ENCODE measurements around the gene ELF4.

The ELF4 gene

GRCh38 chrX:130090364-130090763 lies 19.9 kb downstream of the ELF4 start (continued):
- TF ChIP-seq ZNF221 (tag by site-specific recombination; IDR thresholded peaks at IDR 0.05; ENCODE audit: borderline replicate concordance) (no peak), ZNF837 (tag by site-specific recombination; IDR thresholded peaks at IDR 0.05) (no peak), ZNF571 (tag by site-specific recombination; IDR thresholded peaks at IDR 0.05) (no peak)

- Histone ChIP-seq H3K9me3 (ENCODE audit: control insufficient read depth, insufficient read depth, low read depth, low read length) (no peaks in the 10 kb centered on the region), H3K27ac (ENCODE audit: extremely low read depth, low read depth, low read length) (no peak overlapping the region), H3K4me1 (ENCODE audit: control insufficient read depth, insufficient read depth, low read length) (no peaks in the 10 kb centered on the region), H3K36me3 (ENCODE audit: control insufficient read depth in 2 of 2, insufficient read depth in 1 of 2, low read length in 2 of 2) (no peaks in the 10 kb centered on the region; a peak in 1 of 3 replicates), H3K4me3 (ENCODE audit: low read depth, low read length) (no peak overlapping the region)
- TF ChIP-seq ZNF692 (tag by site-specific recombination; IDR thresholded peaks at IDR 0.05) (peak; percentile 56; the same call in 1 of the 2 replicates), GLIS1 (tag by site-specific recombination; IDR thresholded peaks at IDR 0.05) (peak; percentile 64), ZNF830 (tag by site-specific recombination; IDR thresholded peaks at IDR 0.05; ENCODE audit: low read depth) (no peak), SCRT1 (tag by site-specific recombination; IDR thresholded peaks at IDR 0.05; ENCODE audit: borderline replicate concordance) (no peak), ZFP69B (tag by site-specific recombination; IDR thresholded peaks at IDR 0.05) (peak; percentile 33; the same call in 1 of the 2 replicates), WT1 (tag by site-specific recombination; IDR thresholded peaks at IDR 0.05) (no peak), ZNF580 (tag by site-specific recombination; IDR thresholded peaks at IDR 0.05) (no peak), ZNF423 (tag by site-specific recombination; IDR thresholded peaks at IDR 0.05) (no peak), KLF7 (tag by site-specific recombination; IDR thresholded peaks at IDR 0.05; ENCODE audit: borderline replicate concordance) (no peak), PRDM1 (tag by site-specific recombination; IDR thresholded peaks at IDR 0.05) (no peak), ZNF23 (tag by site-specific recombination; IDR thresholded peaks at IDR 0.05; ENCODE audit: borderline replicate concordance) (no peak)
- ChIA-PET POLR2A (no interaction called here), CTCF (interaction anchor here (1.8 kb wide), 1 partner anchor 26 kb away, joined by 4 read pairs; no protein-coding TSS in a partner anchor)
Observed at GRCh38 chrX:130086447-130087206, 23.7 kb downstream of the ELF4 start.

GRCh38 chrX:130085551-130086446 lies 24.5 kb downstream of the ELF4 start:
- Histone ChIP-seq H3K9me3 (ENCODE audit: control insufficient read depth, insufficient read depth, low read depth, low read length) (no peaks in the 10 kb centered on the region), H3K36me3 (ENCODE audit: control insufficient read depth in 2 of 2, insufficient read depth in 1 of 2, low read length in 2 of 2) (peaks cover 0 to 3% of the 10 kb centered on the region in 2 experiments; a peak in 2 of 3 replicates), H3K4me1 (ENCODE audit: control insufficient read depth, insufficient read depth, low read length) (no peaks in the 10 kb centered on the region), H3K27ac (ENCODE audit: extremely low read depth, low read depth, low read length) (0 out of 2 replicates have a peak overlapping the region, but pooled peaks have one; percentile 11), H3K4me3 (ENCODE audit: low read depth, low read length) (no peak overlapping the region)
- POLR2A ChIA-PET: no interaction called here
- TF ChIP-seq SETDB1 (IDR thresholded peaks at IDR 0.05; ENCODE audit: insufficient read length, low read length): no peak
- TF ChIP-seq ZXDB (tag by site-specific recombination; IDR thresholded peaks at IDR 0.05): no peak
- no peak for TF ChIP-seq ZIC2 (tag by site-specific recombination; IDR thresholded peaks at IDR 0.05)
- no peak for TF ChIP-seq PRDM4 (tag by site-specific recombination; IDR thresholded peaks at IDR 0.05)
- TF ChIP-seq ZNF19 (tag by site-specific recombination; IDR thresholded peaks at IDR 0.05; ENCODE audit: low read depth): no peak
- no peak for TF ChIP-seq ZNF692 (tag by site-specific recombination; IDR thresholded peaks at IDR 0.05)
- TF ChIP-seq BCL6B (tag by site-specific recombination; IDR thresholded peaks at IDR 0.05): no peak
- no peak for TF ChIP-seq YY1 (tag by site-specific recombination; IDR thresholded peaks at IDR 0.05)
- no peak for TF ChIP-seq ZNF660 (tag by site-specific recombination; IDR thresholded peaks at IDR 0.05)
- TF ChIP-seq ZNF140 (tag by site-specific recombination; IDR thresholded peaks at IDR 0.05): no peak
- TF ChIP-seq ZBTB1 (tag by site-specific recombination; IDR thresholded peaks at IDR 0.05): no peak
- no peak for TF ChIP-seq ZNF549 (tag by site-specific recombination; IDR thresholded peaks at IDR 0.05)
- CTCF ChIA-PET: interaction anchor here (0.6 to 1.0 kb wide), 2 partner anchors 26 to 64 kb away, joined by 3 to 4 read pairs; no protein-coding TSS in a partner anchor
